CD4-positive, alpha-beta T cell treated with Interleukin-6 for 4 hours (primary cell): ENCODE results near the gene FANCG.

ENCODE experiments used
- DNase-seq: peaks from one replicate; pipeline ENCODE4 v3.0.0-alpha.2; 2020; ENCODE audit warnings: mixed read lengths

The FANCG gene

GRCh38 chr9:35079426-35080341 is at the start of gene FANCG:
FANCG (minus strand) TSS chr9:35079942; CDS start chr9:35079524, 418 bp downstream.
- peak; percentile 86 for DNase-seq

- peak; percentile 93 for DNase-seq
Observed at GRCh38 chr9:35116898-35117551, 37.3 kb upstream of the FANCG start.

- DNase-seq: no peak
Observed at GRCh38 chr9:35116539-35116897, 36.8 kb upstream of the FANCG start.

- peak; percentile 97 for DNase-seq
Observed at GRCh38 chr9:35115680-35116538, 36.2 kb upstream of the FANCG start, which contains the start of gene ATOSB. ATOSB (minus strand) TSS chr9:35115862; CDS start chr9:35108274, 7,588 bp downstream.

- DNase-seq: peak; percentile 45
Observed at GRCh38 chr9:35114840-35115628, 35.3 kb upstream of the FANCG start.

GRCh38 chr9:35114113-35114839 is 34.5 kb upstream of the FANCG start:
- peak; percentile 86 for DNase-seq

- DNase-seq: peak; percentile 42
Observed at GRCh38 chr9:35112257-35113020, 32.7 kb upstream of the FANCG start.

- peak; percentile 98 for DNase-seq
Observed at GRCh38 chr9:35111001-35111933, 31.5 kb upstream of the FANCG start.

GRCh38 chr9:35110327-35110761 is 30.6 kb upstream of the FANCG start:
- DNase-seq: no peak

- no peak for DNase-seq
Observed at GRCh38 chr9:35108946-35109575, 29.3 kb upstream of the FANCG start.

- DNase-seq: no peak
Observed at GRCh38 chr9:35108461-35108860, 28.7 kb upstream of the FANCG start.

GRCh38 chr9:35107297-35108290 is 27.9 kb upstream of the FANCG start:
- no peak for DNase-seq

- no peak for DNase-seq
Observed at GRCh38 chr9:35106343-35106730, 26.6 kb upstream of the FANCG start.

- no peak for DNase-seq
Observed at GRCh38 chr9:35105571-35106342, 26.0 kb upstream of the FANCG start.

GRCh38 chr9:35105126-35105525 is 25.4 kb upstream of the FANCG start:
- DNase-seq: no peak

GRCh38 chr9:35104586-35104985 is 24.8 kb upstream of the FANCG start:
- DNase-seq: no peak

- DNase-seq: no peak
Observed at GRCh38 chr9:35103660-35104191, 24.0 kb upstream of the FANCG start.
